Stimulated activated CD4-positive, alpha-beta T cell treated with anti-CD3 and anti-CD28 coated beads, TNF-alpha, amount 100 ng/mL, for 48 hours (primary cell): Measurements from ENCODE around the gene RPS28.
"Not testable (repeated sequence)": the region's sequence is repeated elsewhere in the genome, so short reads cannot be mapped to it uniquely, and the experiment has no call there.

Experiments used
- DNase-seq, 3 donors: peaks; one replicate each; pipeline ENCODE4 v3.0.0-alpha.2; 2020; ENCODE audit warnings: low read depth in 3 of 3

The RPS28 gene

DNA sequence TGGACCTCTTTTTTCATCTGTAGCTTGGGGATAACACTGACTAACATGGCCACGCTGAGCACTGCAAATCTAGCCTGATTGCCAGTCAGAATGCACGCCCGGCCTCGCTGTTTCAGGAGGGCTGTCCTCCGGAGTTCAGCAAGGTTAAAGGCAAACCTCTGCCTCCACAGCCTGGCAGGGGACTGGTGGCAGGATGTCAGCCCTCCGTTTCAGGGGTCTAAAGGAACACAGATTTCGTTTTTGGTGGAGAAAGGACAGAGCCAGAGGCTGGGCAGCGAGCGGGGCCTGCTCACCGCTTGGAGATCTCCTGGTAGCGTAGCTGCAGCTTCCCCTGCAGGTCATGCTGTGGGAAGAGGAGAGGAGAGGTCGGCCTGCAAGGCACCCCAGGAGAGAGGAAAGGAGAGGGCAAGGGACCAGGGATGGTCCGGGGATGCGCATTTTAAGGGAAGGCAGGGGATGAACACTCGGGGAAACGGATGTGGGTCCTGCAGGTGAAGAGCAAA is 681 bp upstream of the RPS28 start:
- no peak for DNase-seq

DNA sequence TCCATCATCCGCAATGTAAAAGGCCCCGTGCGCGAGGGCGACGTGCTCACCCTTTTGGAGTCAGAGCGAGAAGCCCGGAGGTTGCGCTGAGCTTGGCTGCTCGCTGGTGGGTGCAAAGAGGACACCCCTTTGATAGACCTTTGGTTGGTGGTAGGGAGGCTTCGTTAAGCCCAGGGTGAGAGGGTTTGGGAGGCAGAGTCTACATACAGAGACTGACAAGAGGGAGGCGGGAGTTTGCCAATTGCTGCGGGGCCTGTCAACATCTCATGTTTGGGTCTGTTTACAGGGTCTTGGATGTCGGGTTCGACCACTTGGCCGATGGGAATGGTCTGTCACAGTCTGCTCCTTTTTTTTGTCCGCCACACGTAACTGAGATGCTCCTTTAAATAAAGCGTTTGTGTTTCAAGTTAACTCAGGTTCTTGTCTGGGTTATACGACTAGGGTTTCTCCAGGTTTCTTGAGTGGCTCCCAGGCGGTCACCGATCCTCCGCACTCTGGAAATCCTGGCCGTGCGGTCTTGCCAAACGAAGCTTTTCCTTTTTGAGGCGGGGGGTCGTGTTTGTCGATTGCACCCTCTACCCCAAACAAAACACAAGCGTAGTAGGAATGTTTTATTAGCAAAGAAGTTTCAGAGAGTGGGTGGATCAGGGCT is 816 bp downstream of the RPS28 start:
- no peak for DNase-seq

DNA sequence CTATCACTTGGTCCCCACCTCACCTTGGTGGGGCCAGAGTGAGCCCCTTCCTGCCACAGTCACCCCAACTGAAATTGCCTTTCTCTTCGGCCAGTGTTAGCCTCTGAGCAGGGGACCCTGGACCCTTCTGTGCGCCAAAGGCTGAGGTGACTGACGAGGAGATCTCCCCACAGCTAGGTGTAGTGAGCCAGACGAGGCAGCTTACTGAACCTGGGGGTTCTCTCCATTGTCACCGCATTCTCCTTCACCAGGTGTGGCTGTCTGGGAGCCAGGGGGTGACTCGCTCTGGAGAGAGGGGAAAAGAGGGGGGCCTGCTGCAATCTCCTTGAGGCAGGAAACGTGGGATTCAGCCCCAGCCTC is 1.3 kb downstream of the RPS28 start:
- no peak for DNase-seq

- DNase-seq, result no peak
Observed at GRCh38 chr19:8323781-8324185, 2.5 kb downstream of the RPS28 start.

- DNase-seq, result no peak
Observed at GRCh38 chr19:8324186-8325050, 3.1 kb downstream of the RPS28 start.

- DNase-seq, result no peak
Observed at GRCh38 chr19:8325454-8325853, 4.2 kb downstream of the RPS28 start.

- no peak for DNase-seq
Observed at GRCh38 chr19:8329996-8330395, 8.7 kb downstream of the RPS28 start.

DNA sequence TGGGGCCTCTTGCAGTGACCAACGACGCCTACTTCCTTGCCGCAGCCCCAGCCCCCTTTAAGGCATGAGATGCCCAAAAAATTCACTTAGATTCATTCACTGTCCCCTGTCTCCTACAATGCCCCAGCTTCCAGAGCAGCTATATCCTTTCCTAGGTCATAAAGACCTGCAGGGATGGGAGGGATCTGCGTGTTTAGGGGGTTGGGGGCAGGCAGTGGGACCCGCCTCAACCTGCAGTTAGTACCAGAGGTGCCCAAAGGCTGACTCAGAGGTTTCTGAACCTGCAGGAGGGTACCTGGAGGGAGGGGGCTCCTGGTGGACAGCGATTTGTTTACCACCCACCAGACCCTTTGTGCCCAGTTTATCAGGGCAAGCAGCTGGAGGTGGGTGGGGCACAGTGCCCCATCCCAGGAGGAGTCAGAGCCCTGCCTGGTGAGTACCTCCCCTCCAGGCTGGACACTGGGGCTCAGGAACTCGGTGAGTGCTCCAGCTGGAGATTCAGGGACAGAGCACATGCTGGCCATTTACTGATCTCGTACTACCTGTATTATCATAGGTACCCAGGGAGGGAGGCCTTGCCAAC is 10.1 kb downstream of the RPS28 start:
- no peak for DNase-seq

- DNase-seq, result no peak
Observed at GRCh38 chr19:8332976-8333766, 11.9 kb downstream of the RPS28 start.

DNA sequence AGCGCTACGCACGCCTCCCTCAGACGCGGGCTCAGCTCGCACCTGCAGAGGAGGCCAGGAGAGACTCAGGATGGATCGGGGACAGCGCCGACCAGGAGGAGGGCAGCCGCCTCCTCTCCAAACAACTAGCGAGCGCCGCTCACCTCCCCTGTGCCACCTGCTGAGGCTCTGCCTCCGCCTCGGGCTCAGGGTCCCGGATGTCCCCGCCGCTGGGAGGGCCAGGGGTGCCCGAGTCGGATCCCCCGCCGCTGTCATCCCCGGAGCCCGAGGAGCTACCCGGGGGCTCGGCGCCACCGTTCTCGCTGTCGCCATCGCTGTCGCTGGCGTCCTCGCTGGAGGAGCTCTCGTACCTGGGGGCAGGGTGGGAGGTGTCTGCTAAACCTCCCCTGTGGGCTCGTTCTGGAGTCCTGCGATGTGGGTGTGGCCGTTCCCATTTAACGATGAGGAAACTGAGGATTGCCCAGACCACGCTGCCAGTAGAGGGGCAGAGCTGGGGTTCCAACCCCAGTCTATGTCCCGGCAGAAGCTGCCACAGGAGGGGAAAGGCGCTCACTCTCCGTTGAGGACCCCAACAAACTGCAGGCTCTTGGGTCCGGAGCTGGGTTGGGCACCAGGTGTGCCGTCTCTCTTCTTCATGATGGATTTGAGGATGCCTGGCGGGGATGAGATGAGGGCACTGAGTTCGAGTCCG is 12.6 kb downstream of the RPS28 start:
- no peak for DNase-seq

DNA sequence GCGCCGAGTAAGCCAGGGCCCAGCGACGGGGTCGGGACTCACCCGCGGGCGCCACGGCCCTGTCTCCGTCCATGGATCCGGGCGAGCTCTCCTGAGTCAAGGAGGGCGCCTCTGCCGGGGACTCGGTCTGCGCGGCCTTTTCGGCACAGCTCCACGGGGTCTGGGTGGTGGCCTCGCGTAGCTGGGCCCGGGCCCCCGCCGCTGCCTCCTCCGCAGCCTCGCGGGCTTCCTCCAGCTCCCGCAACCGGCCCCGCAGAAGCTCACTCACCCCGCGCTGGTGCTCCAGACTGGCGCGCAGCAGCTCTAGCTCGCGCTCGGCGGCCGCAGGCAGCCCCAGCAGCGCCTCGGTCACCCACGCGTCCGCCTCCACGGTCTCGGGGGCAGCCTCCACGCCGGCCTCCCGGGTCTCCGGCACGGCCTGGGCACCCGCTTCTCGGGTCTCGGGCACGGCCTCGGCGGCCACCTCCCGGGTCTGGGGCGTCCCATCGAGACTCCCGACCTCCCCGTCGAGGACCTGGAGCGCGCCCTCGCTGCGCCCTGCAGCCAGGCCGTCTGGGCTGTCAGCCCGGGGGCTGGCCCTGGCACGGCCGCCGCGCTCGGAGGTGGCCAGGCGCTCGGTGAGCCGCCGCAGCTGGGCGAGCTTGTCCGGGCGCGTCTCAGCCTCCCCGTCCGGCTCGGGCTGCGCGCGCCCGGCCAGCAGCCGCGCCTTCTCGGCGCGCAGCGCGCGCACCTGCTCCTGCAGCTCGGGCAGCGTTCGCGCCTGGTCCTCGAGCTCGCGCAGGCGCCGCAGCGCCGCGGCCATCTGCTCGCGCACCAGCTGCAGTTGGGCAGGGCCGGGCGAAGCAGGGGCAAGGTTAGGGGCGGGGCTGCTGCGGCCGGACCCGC is 13.4 kb downstream of the RPS28 start:
- DNase-seq, result no peak

GRCh38 chr19:8335343-8336071 is 14.2 kb downstream of the RPS28 start:
- no peak for DNase-seq

- DNase-seq, result no peak
Observed at GRCh38 chr19:8336072-8336569, 14.8 kb downstream of the RPS28 start.

- no peak for DNase-seq
Observed at GRCh38 chr19:8336660-8337059, 15.4 kb downstream of the RPS28 start.

DNA sequence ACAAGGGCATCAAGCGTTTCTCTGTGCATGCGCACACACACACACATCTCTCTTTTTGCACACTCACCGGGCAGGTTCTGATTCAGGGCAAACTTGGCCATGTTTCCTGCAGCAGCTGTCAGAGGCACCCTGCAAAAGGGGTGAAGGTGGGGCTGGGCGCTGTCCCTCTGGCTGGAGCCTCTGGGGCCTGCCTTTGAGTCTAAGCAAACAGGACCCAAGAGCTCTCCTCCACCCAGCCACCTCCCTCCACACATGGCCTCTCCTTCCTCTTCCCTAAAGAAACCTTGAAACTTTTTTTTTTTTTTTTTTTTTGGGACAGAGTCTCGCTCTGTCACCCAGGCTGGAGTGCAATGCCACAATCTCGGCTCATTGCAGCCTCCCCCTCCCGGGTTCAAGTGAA is 16.4 kb downstream of the RPS28 start:
- no peak for DNase-seq

- no peak for DNase-seq
Observed at GRCh38 chr19:8338835-8339234, 17.5 kb downstream of the RPS28 start.

DNA sequence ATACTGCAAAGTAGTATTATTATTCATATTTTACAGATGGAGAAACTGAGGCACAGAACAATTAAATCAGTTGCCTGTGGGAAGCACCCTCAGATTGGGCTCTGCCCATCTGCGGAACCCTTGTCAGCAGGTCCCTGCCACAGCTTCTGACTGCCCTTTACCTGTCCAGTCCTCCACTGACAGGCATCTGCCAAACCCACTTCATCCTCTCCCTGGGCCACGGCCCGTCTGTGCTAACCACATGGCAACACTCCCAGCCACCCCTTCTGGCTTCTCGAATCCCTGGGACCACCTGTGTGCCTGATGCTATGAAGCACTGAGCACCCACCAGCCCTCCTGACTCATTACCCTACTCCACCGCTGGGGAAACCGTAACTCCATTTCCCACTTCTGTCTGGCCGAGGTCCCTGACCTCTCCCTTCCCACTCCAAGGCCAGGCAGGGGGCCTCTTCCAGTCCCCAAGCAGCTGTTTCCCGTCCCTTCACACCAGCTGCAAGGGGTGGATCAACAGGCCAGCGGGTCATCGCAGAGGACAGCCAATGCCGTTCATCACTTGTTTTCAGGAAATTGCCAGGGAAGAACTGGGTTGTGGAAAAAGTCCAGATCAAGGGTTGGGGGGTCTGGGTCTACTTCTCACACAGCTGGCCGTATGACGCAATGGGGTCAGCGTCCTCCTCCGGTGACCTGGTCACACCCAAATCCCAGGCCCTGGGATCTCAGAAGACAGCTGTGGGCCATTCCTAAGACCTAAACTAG is 19.2 kb downstream of the RPS28 start:
- DNase-seq, result no peak

DNA sequence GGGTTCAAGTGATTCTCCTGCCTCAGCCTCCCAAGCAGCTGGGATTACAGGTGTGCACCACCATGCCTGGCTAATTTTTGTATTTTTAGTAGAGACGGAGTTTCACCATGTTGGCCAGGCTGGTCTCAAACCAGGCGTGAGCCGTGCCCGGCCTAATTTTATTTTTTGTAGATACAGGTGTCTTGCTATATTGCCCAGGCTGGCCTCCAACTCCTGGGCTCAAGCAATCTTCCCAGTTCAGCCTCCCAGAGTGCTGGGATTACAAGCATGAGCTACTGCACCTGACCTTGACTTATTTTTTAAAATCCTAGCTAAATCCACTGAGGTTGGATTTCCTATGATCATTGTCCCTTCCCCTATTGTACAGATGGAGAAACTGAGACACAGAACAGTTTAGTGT is 20.2 kb downstream of the RPS28 start:
- DNase-seq, result not testable (repeated sequence)

GRCh38 chr19:8342316-8342683 is 21.0 kb downstream of the RPS28 start:
- DNase-seq, result no peak
